Transverse colon (tissue), 1 donor: ENCODE data around the gene SLFN12L.

ENCODE experiments used
- EP300 ChIP-seq: sonication (generic); formaldehyde crosslinking; IDR thresholded peaks from one replicate; pipeline ENCODE4 v1.6.1; 2017; ENCODE audit warnings: antibody characterized with exemption, low read depth
- POLR2A ChIP-seq: fragments of 450-650 bp; IDR thresholded peaks from one replicate; pipeline ENCODE4 v1.6.1; 2016; ENCODE audit warnings: antibody characterized with exemption, mild to moderate bottlenecking, moderate library complexity

DNA sequence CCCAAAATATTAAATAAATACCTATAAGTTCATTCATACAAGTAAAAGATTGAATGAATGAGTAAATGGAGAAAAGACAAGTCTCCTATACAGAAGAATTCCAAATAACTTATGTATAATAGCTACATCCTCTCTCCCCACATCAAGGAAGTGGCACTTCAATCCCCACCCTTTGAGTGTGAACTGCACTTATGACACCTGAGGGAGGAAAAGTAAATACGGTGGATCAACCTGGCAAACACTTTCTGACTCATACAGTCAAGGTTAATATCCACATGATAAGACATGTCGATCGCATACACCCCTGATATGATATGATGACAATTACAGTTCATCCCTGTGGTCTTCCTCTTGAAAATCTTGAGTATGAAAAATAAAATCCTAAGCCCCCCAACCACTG lies 18.0 kb downstream of the SLFN12L start:
- TF ChIP-seq POLR2A = no peak
- TF ChIP-seq EP300 = no peak
